Uterus (tissue), 2 donors: ENCODE data around the gene LDLRAD4.

Source experiments
- CTCF ChIP-seq, 4 experiments: fragments of 200-600 bp in 2 of 4; fragments of 450-650 bp in 2 of 4; sonication (generic) in 2 of 4; IDR thresholded peaks; one replicate each; pipeline ENCODE4 v1.5.1; 2016 to 2019; ENCODE audit warnings: antibody characterized with exemption in 4 of 4, mild to moderate bottlenecking in 2 of 4, moderate library complexity in 1 of 4
- POLR2A ChIP-seq, 2 donors: fragments of 450-650 bp; IDR thresholded peaks; one replicate each; pipeline ENCODE4 v1.6.1; 2016; ENCODE audit warnings: antibody characterized with exemption in 2 of 2, mild to moderate bottlenecking in 1 of 2, moderate library complexity in 1 of 2

- TF ChIP-seq POLR2A (IDR thresholded peaks at IDR 0.05) (no peak), CTCF (IDR thresholded peaks at IDR 0.05) (no peak)
Observed at GRCh38 chr18:13178197-13178596, 40.4 kb upstream of the LDLRAD4 start.
